COLO829 (cell line): ENCODE results near the gene PALD1.
A peak's percentile ranks its signal among the peaks of the same experiment; 100 is the strongest.
"Not testable (repeated sequence)": the region's sequence is repeated elsewhere in the genome, so short reads cannot be mapped to it uniquely, and the experiment has no call there.

ENCODE experiments used
- DNase-seq: peaks from one replicate; pipeline ENCODE4 v3.0.0; 2012; ENCODE audit warnings: low spot score

Gene PALD1

GRCh38 chr10:70573599-70574506 lies 95.3 kb downstream of the PALD1 start:
- DNase-seq: no peak

- no peak for DNase-seq
Measured at GRCh38 chr10:70575486-70575873, 96.9 kb downstream of the PALD1 start.

GRCh38 chr10:70575874-70576802 lies 97.6 kb downstream of the PALD1 start:
- no peak for DNase-seq

GRCh38 chr10:70576803-70577517 lies 98.4 kb downstream of the PALD1 start:
- no peak for DNase-seq

- peak; percentile 45 for DNase-seq
Measured at GRCh38 chr10:70578371-70578947, 99.9 kb downstream of the PALD1 start.

GRCh38 chr10:70579234-70580002 lies 100.9 kb downstream of the PALD1 start:
- no peak for DNase-seq

- not testable (repeated sequence) for DNase-seq
Measured at GRCh38 chr10:70581176-70581575, 102.6 kb downstream of the PALD1 start.

- no peak for DNase-seq
Measured at GRCh38 chr10:70582793-70583668, 104.5 kb downstream of the PALD1 start.

GRCh38 chr10:70583669-70584037 lies 105.1 kb downstream of the PALD1 start:
- no peak for DNase-seq

GRCh38 chr10:70584366-70584765 lies 105.8 kb downstream of the PALD1 start:
- no peak for DNase-seq

- DNase-seq: no peak
Measured at GRCh38 chr10:70584909-70585544, 106.5 kb downstream of the PALD1 start.

GRCh38 chr10:70585578-70586169 lies 107.1 kb downstream of the PALD1 start:
- no peak for DNase-seq

- no peak for DNase-seq
Measured at GRCh38 chr10:70586348-70586930, 107.9 kb downstream of the PALD1 start.

- DNase-seq: no peak
Measured at GRCh38 chr10:70587045-70587658, 108.6 kb downstream of the PALD1 start.

- DNase-seq: no peak
Measured at GRCh38 chr10:70588255-70588654, 109.7 kb downstream of the PALD1 start.

- DNase-seq: no peak
Measured at GRCh38 chr10:70588859-70589570, 110.4 kb downstream of the PALD1 start.

GRCh38 chr10:70589762-70590654 lies 111.4 kb downstream of the PALD1 start:
- no peak for DNase-seq
